ENCODE data around the gene DYNC1H1.

The DYNC1H1 gene

GRCh38 chr14:102088012-102088792, 123.8 kb downstream of the DYNC1H1 start:
- no peak for DNase-seq (ENCODE audit: low read depth)

GRCh38 chr14:102089621-102090343, 125.4 kb downstream of the DYNC1H1 start:
- no peak for DNase-seq (ENCODE audit: low read depth)

- no peak for DNase-seq (ENCODE audit: low read depth)
Observed at GRCh38 chr14:102090713-102091112, 126.3 kb downstream of the DYNC1H1 start.

- DNase-seq (ENCODE audit: low read depth) = no peak
Observed at GRCh38 chr14:102092806-102093205, 128.4 kb downstream of the DYNC1H1 start.

GRCh38 chr14:102094101-102094500, 129.7 kb downstream of the DYNC1H1 start:
- no peak for DNase-seq (ENCODE audit: low read depth)

- no peak for DNase-seq (ENCODE audit: low read depth)
Observed at GRCh38 chr14:102095231-102095870, 131.0 kb downstream of the DYNC1H1 start.

GRCh38 chr14:102095871-102096568, 131.6 kb downstream of the DYNC1H1 start:
- no peak for DNase-seq (ENCODE audit: low read depth)

GRCh38 chr14:102096569-102097188, 132.3 kb downstream of the DYNC1H1 start:
- DNase-seq (ENCODE audit: low read depth) = no peak

GRCh38 chr14:102097441-102098135, 133.2 kb downstream of the DYNC1H1 start:
- no peak for DNase-seq (ENCODE audit: low read depth)

- no peak for DNase-seq (ENCODE audit: low read depth)
Observed at GRCh38 chr14:102103062-102103695, 138.8 kb downstream of the DYNC1H1 start.

- no peak for DNase-seq (ENCODE audit: low read depth)
Observed at GRCh38 chr14:102105369-102105768, 141.0 kb downstream of the DYNC1H1 start.

All from HS-5 (cell line).